Activated T-cell treated with anti-CD3 and anti-CD28 coated beads, Interleukin-2, amount 50 U/mL, for 4 hours (primary cell): ENCODE results near the gene STK39. TPM values are rescaled to one million over a fixed set of nuclear protein-coding genes. Genes with fewer than 3 reads are reported as not detected.

Experiments used
- ATAC-seq, 2 donors: fragments of 200-7000 bp; cut with Tn5 transposase; one replicate each; pipeline ENCODE4 v1.10.0; 2021
- DNase-seq: peaks from one replicate; pipeline ENCODE4 v3.0.0-alpha.2; 2020
- H3K27me3 Mint-ChIP-seq: one replicate; pipeline ENCODE4 v1.8.0; 2021; ENCODE audit warnings: low read depth, mixed read lengths
- H3K36me3 Mint-ChIP-seq: one replicate; pipeline ENCODE4 v1.8.0; 2022; ENCODE audit warnings: mixed read lengths; ENCODE audit not compliant: insufficient read depth
- H3K4me1 Mint-ChIP-seq: one replicate; pipeline ENCODE4 v1.8.0; 2021; ENCODE audit warnings: low read depth, mixed read lengths
- H3K4me3 Mint-ChIP-seq: one replicate; pipeline ENCODE4 v1.8.0; 2021; ENCODE audit warnings: mild to moderate bottlenecking, moderate library complexity, mixed read lengths
- H3K9me3 Mint-ChIP-seq: one replicate; pipeline ENCODE4 v1.8.0; 2021; ENCODE audit warnings: mixed read lengths
- total RNA-seq, 3 donors: library from RNA; stranded (reverse); gene quantifications; one replicate each; pipeline ENCODE4 v1.2.1, GENCODE V29; 2021

STK39 gene
- total RNA-seq, 3 donors from 2014 or later = 24.9 to 31.9 (median 31.5) TPM

DNA sequence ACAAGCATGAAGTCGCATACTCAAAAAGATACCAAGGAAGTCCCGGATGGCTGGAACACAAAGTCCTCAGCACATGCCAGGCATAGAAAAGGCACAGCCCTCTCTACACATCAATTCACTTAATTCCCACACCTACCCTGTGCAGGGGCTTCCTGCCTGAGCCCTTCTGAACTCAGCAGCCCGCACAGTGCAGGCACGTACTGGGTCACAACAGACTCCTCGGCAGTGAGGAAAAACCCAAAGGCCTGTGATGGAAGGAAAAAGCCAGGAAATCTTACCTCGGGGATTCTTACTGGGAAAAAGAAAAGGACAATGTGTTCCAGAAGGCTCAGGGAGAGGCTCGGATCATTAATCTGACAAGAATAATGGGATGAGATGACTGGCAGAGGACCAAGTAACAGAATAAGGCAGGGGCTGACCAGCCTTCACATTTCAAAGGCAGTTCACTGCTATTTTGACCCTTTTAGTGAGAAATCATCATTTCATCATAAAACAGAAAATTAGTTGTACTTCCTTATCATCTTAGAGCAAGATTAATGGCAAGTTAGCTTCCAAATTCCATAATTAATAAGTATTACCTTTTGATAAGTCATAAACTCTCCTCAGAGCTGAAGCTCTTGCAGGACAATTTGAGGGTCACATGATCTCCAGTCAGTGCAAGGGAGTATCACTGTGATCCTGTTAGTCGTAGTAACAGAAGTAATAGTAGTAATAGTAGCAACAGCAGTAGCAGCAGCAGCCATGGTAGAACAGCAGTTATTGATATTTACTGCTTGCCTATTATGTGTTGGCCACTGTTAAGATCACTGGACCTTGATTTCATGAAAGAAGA lies 87.4 kb downstream of the STK39 start:
- DNase-seq (no peak), ATAC-seq (no peak)
- no peaks in the 10 kb centered on the region for H3K27me3 Mint-ChIP-seq
- H3K4me3 Mint-ChIP-seq = no peak overlapping the region
- no peaks in the 10 kb centered on the region for H3K9me3 Mint-ChIP-seq
- peaks cover 30% of the 10 kb centered on the region for H3K36me3 Mint-ChIP-seq
- peaks cover 17% of the 10 kb centered on the region for H3K4me1 Mint-ChIP-seq

DNA sequence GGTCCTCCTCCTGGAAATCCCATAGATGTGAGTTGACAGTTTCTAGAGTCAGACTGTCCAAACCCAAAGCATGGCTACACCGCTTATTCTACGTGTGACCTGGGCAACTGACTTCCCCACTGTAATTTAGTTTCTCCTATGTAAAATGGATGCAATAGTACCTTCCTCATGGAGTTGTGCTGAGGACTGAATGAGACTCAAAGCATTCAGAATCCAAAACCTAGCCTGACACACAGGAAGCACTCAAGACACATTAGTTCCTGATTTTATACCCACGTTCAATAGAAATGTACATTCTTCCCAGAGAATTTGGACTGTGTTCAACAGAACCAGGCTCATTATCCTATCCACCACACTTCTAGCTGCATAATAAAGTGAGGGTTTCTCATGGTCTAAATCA lies 88.8 kb downstream of the STK39 start:
- Mint-ChIP-seq H3K9me3 (no peaks in the 10 kb centered on the region), H3K4me1 (peaks cover 16% of the 10 kb centered on the region)
- ATAC-seq = no peak

DNA sequence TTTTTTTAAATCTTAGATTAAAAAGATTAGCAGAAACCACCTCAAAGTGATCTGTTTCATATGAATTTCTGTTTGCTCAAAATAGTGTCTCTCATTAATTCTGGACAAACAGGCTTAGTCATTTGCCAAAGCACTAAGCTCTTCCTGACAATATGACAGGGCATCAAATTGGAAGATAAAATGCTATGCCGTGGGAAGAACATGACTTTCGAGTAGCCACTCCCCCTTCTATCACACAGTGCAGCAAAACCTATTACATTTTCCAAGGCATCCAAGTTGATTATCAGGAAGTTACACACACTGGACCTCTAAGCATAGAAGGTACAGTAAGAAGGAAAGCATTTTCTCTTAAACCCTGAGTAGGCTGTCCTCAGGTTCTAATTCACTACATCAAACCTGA lies 89.5 kb downstream of the STK39 start:
- no peaks in the 10 kb centered on the region for H3K27me3 Mint-ChIP-seq
- no peak overlapping the region for H3K4me3 Mint-ChIP-seq
- H3K9me3 Mint-ChIP-seq = no peaks in the 10 kb centered on the region
- ATAC-seq = no peak
- no peak for DNase-seq
- H3K36me3 Mint-ChIP-seq = peaks cover 26% of the 10 kb centered on the region
- peaks cover 15% of the 10 kb centered on the region for H3K4me1 Mint-ChIP-seq

More for the DNA sequence above, 88.8 kb downstream of the STK39 start:
- DNase-seq = no peak
- H3K4me3 Mint-ChIP-seq = no peak overlapping the region
- H3K27me3 Mint-ChIP-seq = no peaks in the 10 kb centered on the region
- peaks cover 30% of the 10 kb centered on the region for H3K36me3 Mint-ChIP-seq

DNA sequence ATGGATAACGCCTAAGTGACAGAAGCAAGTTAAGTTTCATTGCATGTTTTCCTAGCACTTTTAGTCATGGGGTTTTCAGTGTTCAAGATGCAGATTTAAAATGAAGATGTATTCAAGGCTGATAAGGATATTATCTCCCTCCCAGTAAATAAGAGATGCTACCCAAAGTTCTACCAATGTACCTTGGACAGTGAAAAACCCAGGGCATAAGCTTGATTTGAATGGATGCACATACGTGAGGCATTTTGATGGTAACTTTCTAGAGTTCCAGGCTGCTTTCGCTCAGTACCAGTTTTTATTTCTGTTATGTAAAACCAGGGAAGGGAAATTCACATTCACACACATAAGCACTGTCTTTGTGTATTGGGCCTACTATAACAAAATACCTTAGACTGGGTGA lies 90.3 kb downstream of the STK39 start:
- Mint-ChIP-seq H3K4me3 (no peak overlapping the region), H3K27me3 (no peaks in the 10 kb centered on the region), H3K4me1 (peaks cover 18% of the 10 kb centered on the region), H3K9me3 (no peaks in the 10 kb centered on the region), H3K36me3 (peaks cover 31% of the 10 kb centered on the region)
- no peak for ATAC-seq
- DNase-seq = no peak

DNA sequence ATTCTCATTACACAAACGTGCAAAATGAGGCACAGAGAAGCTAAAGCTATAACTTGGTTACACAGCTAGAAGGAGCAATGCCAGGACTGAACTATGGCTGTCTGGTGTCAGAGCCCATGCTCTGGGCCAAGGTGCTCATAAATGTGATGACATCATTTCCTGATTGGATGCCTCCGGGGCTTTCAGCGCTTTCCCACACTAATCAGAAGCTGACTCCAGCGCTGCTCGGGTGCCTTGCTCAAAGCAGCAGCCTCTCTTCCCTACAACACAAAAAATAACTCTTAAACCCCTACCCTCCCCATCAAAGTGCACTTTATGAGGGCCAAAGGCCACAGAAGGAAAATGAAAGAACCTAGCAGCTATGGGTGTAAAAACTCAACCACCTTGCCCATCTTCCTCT lies 90.7 kb downstream of the STK39 start:
- Mint-ChIP-seq H3K36me3 (peaks cover 32% of the 10 kb centered on the region), H3K4me3 (no peak overlapping the region), H3K9me3 (no peaks in the 10 kb centered on the region), H3K4me1 (peaks cover 18% of the 10 kb centered on the region), H3K27me3 (no peaks in the 10 kb centered on the region)
- DNase-seq (no peak), ATAC-seq (no peak)

DNA sequence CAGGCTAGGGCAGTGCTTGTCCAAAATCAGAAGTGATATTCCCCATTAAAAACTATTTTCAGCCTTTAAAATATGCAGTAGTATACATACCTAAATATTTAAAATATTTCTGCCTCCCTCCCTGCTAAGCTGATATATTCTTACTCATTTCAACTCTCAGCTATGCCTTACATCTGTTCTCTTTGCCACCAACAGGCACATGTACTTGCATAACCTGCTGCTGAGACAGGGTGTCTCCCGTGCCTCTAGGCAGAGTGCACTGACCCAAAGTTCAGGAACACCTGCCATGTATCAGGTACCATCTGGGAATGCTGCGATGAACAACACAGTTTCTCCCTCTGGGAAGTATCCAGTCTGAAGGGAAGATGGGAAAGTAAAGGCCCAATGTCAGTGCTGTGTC lies 91.7 kb downstream of the STK39 start:
- H3K9me3 Mint-ChIP-seq = no peaks in the 10 kb centered on the region
- H3K27me3 Mint-ChIP-seq = no peaks in the 10 kb centered on the region
- H3K4me1 Mint-ChIP-seq = peaks cover 18% of the 10 kb centered on the region
- ATAC-seq (no peak), DNase-seq (no peak)
- no peak overlapping the region for H3K4me3 Mint-ChIP-seq
- H3K36me3 Mint-ChIP-seq = peaks cover 28% of the 10 kb centered on the region

DNA sequence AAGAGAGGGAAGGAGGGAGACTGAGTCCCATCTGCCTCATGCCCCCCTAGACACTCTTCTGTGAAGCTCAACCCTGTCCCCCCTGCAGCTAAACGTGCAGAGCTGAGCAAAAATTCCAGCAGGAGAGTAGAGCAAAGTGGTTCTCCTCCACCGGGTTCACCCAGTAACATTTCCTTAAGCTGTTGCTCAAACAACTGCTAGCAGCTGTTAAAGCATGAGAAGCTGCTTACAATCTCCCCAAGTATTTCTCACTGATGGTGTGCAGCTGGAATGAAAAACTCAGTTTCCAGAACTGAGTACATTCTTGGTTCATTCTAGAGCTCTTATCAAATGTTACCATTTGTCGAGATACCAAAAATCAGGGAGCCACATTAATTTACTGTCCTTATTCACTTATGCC lies 92.3 kb downstream of the STK39 start:
- DNase-seq (no peak), ATAC-seq (no peak)
- H3K36me3 Mint-ChIP-seq = peaks cover 28% of the 10 kb centered on the region
- H3K27me3 Mint-ChIP-seq = no peaks in the 10 kb centered on the region
- peaks cover 18% of the 10 kb centered on the region for H3K4me1 Mint-ChIP-seq
- H3K4me3 Mint-ChIP-seq = no peak overlapping the region
- H3K9me3 Mint-ChIP-seq = no peaks in the 10 kb centered on the region

DNA sequence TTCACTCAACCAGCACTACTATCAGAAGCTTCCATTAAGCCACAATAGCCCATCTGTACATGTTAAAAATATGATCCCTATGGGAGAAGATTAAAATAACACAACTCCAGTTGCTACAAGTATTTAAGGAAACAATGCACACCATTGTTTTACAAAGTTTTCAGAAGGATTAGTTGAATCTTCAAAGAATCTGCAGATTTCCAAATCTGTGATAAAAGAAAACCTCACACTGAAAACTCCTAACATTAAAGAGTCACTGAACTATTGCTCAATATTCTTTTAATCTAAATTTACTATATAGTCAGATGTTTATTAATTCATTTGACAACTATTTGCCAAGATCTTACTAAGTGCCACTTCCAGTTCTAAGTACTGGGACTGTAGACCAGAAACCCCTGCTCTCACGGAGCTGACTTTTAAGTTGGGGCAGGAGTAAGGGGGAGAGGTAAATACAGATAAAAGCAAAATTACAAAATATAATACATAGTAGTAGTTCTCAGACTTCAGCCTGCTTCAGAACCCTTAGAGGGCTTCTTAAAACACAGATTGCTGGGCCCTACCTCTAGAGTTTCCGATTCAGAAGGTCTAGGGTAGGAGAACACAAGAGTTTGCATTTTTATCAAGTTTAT lies 94.4 kb downstream of the STK39 start:
- Mint-ChIP-seq H3K4me3 (no peak overlapping the region), H3K36me3 (peaks cover 31% of the 10 kb centered on the region), H3K9me3 (no peaks in the 10 kb centered on the region), H3K4me1 (peaks cover 15% of the 10 kb centered on the region), H3K27me3 (no peaks in the 10 kb centered on the region)
- ATAC-seq = no peak
- DNase-seq = no peak

DNA sequence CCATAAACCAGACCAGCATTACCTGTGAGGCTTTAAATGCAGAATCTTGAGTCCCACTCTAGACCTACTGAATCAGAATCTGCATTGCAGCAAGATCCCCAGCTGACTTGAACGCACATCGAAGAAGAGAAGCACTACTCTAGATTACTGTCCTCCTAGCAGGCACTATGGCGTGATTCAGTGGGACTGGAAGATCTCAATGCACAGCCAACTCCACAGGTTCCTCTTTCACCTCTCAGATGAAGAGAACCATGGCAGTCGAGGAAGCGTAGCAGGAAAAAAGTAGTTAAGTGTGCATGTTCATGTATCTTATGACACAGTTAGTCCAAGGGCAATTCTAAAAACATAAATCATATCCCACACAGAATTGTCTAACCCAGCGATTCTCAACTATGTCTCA lies 97.4 kb downstream of the STK39 start:
- Mint-ChIP-seq H3K36me3 (peaks cover 19% of the 10 kb centered on the region), H3K27me3 (no peaks in the 10 kb centered on the region), H3K4me1 (peaks cover 5% of the 10 kb centered on the region), H3K9me3 (no peaks in the 10 kb centered on the region), H3K4me3 (no peak overlapping the region)
- ATAC-seq = no peak
- DNase-seq = no peak

DNA sequence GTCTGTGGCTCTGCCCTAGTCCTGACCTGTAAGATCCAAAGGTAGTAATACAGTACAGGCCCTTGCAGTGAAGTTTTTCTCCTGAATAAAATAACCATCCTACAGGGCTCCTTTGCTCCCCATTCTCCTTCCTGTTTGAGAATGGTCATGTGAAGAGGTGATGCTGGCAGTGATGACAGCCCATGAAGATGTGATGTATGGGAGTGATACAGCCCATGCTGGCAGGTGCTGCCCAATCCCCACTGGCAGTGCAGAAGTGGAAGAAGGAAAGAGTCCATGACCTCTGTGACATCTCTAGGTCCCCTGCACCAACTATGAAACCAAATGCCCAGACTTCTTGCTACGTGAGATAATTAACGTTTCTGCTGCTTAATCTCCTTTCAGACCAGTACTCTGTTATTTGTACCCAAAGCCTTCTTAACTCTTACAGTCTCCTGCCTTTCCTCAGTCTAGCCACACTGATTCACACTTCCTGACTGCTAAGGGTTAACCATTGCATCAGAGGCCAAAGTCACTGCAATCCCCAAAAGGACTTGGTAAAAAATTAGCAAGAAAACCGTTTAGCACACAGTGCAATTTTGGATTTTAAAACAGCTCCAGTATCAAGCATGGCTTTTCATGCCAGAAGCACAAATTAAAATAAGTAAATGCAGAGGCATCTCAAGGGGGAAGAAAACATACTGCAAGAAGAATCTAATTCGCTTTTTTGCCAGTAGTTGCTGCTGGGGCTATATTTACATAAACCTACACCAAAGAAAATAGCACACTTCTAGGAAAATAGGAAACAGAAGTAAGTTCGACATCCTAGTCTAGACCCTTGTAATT lies 98.0 kb downstream of the STK39 start:
- Mint-ChIP-seq H3K4me3 (no peak overlapping the region), H3K9me3 (no peaks in the 10 kb centered on the region), H3K36me3 (peaks cover 19% of the 10 kb centered on the region), H3K4me1 (peaks cover 5% of the 10 kb centered on the region), H3K27me3 (no peaks in the 10 kb centered on the region)
- ATAC-seq (no peak), DNase-seq (no peak)

DNA sequence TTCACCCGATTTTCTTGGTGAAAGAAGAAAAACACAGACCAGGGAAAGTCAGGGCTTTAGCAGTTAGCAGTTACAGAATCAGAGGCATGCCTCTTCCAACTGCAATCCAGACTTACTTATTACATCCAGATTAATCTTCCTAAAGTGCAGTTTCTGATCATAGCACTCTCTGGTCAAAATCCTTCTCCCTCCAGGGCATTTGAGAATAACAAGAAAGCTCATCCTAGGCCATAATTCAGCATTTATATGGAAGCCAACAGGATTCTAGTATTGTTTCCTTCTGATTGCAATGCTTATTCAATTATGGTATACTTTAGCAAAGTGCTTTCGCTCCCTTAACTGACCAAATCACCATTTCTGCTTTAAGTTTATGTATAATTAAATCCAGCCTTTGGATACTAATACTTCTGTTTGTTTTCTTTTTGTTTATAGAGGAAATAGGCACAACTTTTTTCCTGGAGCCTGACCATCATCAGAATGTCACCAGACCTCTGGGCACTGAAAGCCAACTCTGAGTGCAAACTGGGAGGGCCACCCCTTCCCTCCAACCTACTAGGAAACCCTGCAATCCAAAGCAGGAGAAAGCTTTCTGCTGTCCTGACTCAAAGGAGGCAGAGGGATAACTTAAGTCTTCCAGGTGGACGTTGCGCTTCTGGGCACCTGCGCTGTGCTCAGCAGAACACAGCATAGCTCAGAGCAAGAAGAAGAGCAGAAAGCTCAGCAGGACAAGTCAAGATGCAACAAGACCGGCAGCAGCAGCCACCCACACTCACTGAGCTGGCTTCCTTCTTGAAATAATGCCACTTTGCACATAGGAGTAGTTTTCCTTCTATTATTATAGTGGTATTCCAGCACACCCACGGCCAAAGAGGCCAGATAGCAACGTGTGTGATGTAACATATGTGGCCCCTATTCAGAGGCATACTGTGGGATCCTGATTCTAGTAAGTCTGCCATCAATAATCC lies 99.3 kb downstream of the STK39 start:
- Mint-ChIP-seq H3K4me3 (no peak overlapping the region), H3K9me3 (no peaks in the 10 kb centered on the region), H3K4me1 (peaks cover 5% of the 10 kb centered on the region), H3K36me3 (peaks cover 14% of the 10 kb centered on the region), H3K27me3 (no peaks in the 10 kb centered on the region)
- ATAC-seq (no peak), DNase-seq (no peak)

DNA sequence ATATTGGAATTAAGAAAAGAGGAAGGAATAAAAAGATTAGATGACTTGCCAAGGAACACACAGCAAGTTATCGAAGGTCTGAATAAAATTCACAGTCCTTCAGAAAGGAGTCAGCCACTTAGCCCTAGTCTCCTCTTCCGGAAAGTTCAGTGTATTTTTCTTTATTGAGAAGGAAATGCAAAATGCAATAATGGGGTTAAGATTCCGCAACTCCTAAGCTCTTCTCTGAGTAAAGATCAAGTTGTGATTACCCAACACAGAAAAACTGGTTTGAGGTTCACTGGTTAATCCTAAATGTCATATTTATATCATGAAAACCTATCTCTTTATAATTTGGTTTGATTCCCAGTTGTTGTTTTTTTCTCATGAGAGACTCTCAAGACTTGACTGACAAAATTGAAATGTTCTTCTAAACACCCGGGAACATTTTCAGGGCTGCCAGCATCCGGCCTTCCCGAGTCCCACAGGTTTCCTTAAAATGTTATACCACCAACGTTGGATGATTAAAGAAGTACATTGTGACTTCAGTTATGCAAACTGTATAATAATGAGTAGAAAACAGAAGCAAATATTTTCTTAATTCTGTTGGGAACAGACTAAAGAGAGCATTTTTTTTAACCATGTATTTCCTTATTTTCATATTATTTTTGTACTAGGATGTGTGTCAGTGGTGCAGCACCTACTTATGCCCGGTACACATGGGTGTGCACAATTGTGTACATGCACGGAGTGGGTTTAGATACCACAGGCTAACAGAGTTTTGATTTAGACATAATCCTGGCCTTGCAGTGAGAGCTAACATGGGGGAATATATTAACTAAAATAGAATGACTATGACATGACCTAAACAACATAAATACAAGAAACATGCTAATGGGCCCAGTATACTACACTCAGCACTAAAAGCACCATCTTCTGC lies 100.2 kb downstream of the STK39 start:
- Mint-ChIP-seq H3K4me3 (no peak overlapping the region), H3K27me3 (no peaks in the 10 kb centered on the region), H3K36me3 (peaks cover 9% of the 10 kb centered on the region), H3K9me3 (no peaks in the 10 kb centered on the region), H3K4me1 (peaks cover 4% of the 10 kb centered on the region)
- no peak for DNase-seq
- no peak for ATAC-seq
